Measurements from ENCODE around the gene ZNF821. TPM values are rescaled to one million over a fixed set of nuclear protein-coding genes. Genes with fewer than 3 reads are reported as not detected.
"Not testable (repeated sequence)": the region's sequence is repeated elsewhere in the genome, so short reads cannot be mapped to it uniquely, and the experiment has no call there.

Gene ZNF821
- total RNA-seq, 3 donors from 2014 or later (not counting 1 experiment from before 2014, with no cell fraction given): 14.0 to 19.1 (median 18.2) TPM

DNA sequence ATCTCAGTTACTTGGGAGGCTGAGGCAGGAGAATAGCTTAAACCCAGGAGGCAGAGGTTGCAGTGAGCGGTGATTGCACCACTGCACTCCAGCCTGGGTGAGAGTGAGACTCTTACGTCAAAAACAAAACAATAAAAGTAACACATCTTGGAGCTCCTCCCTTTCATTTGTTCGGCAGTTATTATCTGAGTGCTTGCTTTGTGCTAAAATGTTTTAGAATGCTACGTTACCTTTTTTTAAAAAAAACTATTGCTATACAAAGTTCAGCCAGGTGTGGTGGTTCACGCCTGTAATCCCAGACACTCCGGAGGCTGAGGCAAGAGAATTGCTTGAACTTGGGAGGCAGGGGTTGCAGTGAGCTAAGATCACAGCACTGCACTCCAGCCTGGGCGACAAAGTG is 27.1 kb upstream of the ZNF821 start:
- DNase-seq (no peak), ATAC-seq (peak; percentile 31 to 52 (median 48))
- no peak overlapping the region for H3K27ac ChIP-seq (ENCODE audit: low read length)
- Mint-ChIP-seq H3K4me3 (no peak overlapping the region), H3K9me3 (no peaks in the 10 kb centered on the region), H3K27ac (peak overlapping the region in 1 of 2 donors; percentile 16), H3K36me3 (peaks cover 8% of the 10 kb centered on the region), H3K4me1 (peaks cover 65 to 70% of the 10 kb centered on the region in 2 donors), H3K27me3 (ENCODE audit: low read depth in 2 of 2) (no peaks in the 10 kb centered on the region)
- H3K36me3 ChIP-seq (ENCODE audit: control insufficient read depth, insufficient read depth, low read length): peaks cover 5% of the 10 kb centered on the region
- H3K27me3 ChIP-seq (ENCODE audit: control insufficient read depth, insufficient read depth, low read length): no peaks in the 10 kb centered on the region
- no peak overlapping the region for H3K4me3 ChIP-seq (ENCODE audit: low read length)
- H3K4me1 ChIP-seq (ENCODE audit: control insufficient read depth, insufficient read depth, low read length): peaks cover 34% of the 10 kb centered on the region
- intact Hi-C loops (cut with micrococcal nuclease): no loop called here
- 89% methylated on average over 5 of the region's 7 CpGs for WGBS (ENCODE audit: insufficient coverage)
- no peak for TF ChIP-seq CTCF (IDR thresholded peaks at IDR 0.05)
- H3K9me3 ChIP-seq (ENCODE audit: control insufficient read depth, insufficient read depth, low read length): no peaks in the 10 kb centered on the region

GRCh38 chr16:71905765-71906164 is 21.8 kb upstream of the ZNF821 start:
- H3K4me3 ChIP-seq (ENCODE audit: low read length); H3K27ac ChIP-seq (ENCODE audit: low read length); H3K27me3 ChIP-seq (ENCODE audit: control insufficient read depth, insufficient read depth, low read length); H3K9me3 Mint-ChIP-seq; intact Hi-C loops (cut with micrococcal nuclease); H3K9me3 ChIP-seq (ENCODE audit: control insufficient read depth, insufficient read depth, low read length); H3K27me3 Mint-ChIP-seq (ENCODE audit: low read depth in 2 of 2); H3K36me3 Mint-ChIP-seq; H3K36me3 ChIP-seq (ENCODE audit: control insufficient read depth, insufficient read depth, low read length): not testable (repeated sequence)
- WGBS (ENCODE audit: insufficient coverage): 0% methylated on average over 3 of the region's 6 CpGs
- H3K4me1 ChIP-seq (ENCODE audit: control insufficient read depth, insufficient read depth, low read length): peaks cover 47% of the 10 kb centered on the region
- peak; percentile 34 to 55 (median 45) for ATAC-seq
- Mint-ChIP-seq H3K27ac (peak overlapping the region; percentile 63 to 82), H3K4me1 (peaks cover 76 to 78% of the 10 kb centered on the region in 2 donors), H3K4me3 (peak overlapping the region; percentile 82)
- peak in 1 of 2 donors; percentile 23 for DNase-seq

GRCh38 chr16:71904239-71904638 is 20.3 kb upstream of the ZNF821 start:
- Mint-ChIP-seq H3K27ac (peak overlapping the region; percentile 4 to 73), H3K27me3 (ENCODE audit: low read depth in 2 of 2) (no peaks in the 10 kb centered on the region), H3K4me3 (peak overlapping the region; percentile 10), H3K36me3 (no peaks in the 10 kb centered on the region), H3K9me3 (no peaks in the 10 kb centered on the region), H3K4me1 (peaks cover 76% of the 10 kb centered on the region in 2 donors)
- no peak for TF ChIP-seq CTCF (IDR thresholded peaks at IDR 0.05)
- no peaks in the 10 kb centered on the region for H3K36me3 ChIP-seq (ENCODE audit: control insufficient read depth, insufficient read depth, low read length)
- no peaks in the 10 kb centered on the region for H3K9me3 ChIP-seq (ENCODE audit: control insufficient read depth, insufficient read depth, low read length)
- no peak for DNase-seq
- ATAC-seq: no peak
- H3K27me3 ChIP-seq (ENCODE audit: control insufficient read depth, insufficient read depth, low read length): no peaks in the 10 kb centered on the region
- H3K27ac ChIP-seq (ENCODE audit: low read length): no peak overlapping the region
- intact Hi-C loops (cut with micrococcal nuclease): no loop called here
- WGBS (ENCODE audit: insufficient coverage): 97% methylated on average over 7 of the region's 9 CpGs
- peaks cover 49% of the 10 kb centered on the region for H3K4me1 ChIP-seq (ENCODE audit: control insufficient read depth, insufficient read depth, low read length)
- H3K4me3 ChIP-seq (ENCODE audit: low read length): no peak overlapping the region

DNA sequence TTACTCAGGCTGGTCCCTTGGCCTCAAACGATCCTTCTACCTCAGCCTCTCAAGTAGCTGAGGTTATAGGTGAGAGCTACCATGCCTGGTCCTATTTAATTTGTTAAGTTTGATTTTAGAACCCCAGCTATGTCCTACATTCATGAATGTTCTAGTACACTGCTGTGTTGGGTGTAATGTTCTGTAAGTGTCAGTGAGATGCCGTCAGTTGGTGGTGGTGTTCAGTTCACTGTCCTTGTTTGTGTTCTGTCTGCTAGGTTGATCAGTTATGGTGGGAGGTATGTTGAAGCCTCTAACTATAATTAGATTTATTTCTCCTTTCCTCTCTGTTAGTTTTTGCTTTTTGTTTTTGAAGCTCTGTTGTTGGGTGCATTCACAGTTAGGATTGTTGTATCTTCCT is 19.6 kb upstream of the ZNF821 start:
- no peak overlapping the region for H3K27ac ChIP-seq (ENCODE audit: low read length)
- TF ChIP-seq CTCF (IDR thresholded peaks at IDR 0.05): no peak
- H3K9me3 ChIP-seq (ENCODE audit: control insufficient read depth, insufficient read depth, low read length): no peaks in the 10 kb centered on the region
- DNase-seq: no peak
- Mint-ChIP-seq H3K4me3 (no peak overlapping the region), H3K9me3 (no peaks in the 10 kb centered on the region), H3K36me3 (no peaks in the 10 kb centered on the region), H3K27ac (peak overlapping the region; percentile 4 to 73), H3K27me3 (ENCODE audit: low read depth in 2 of 2) (no peaks in the 10 kb centered on the region), H3K4me1 (peaks cover 69 to 70% of the 10 kb centered on the region in 2 donors)
- no peak overlapping the region for H3K4me3 ChIP-seq (ENCODE audit: low read length)
- ATAC-seq: no peak
- intact Hi-C loops (cut with micrococcal nuclease): no loop called here
- H3K27me3 ChIP-seq (ENCODE audit: control insufficient read depth, insufficient read depth, low read length): no peaks in the 10 kb centered on the region
- 78% methylated on average over 1 of the region's 2 CpGs for WGBS (ENCODE audit: insufficient coverage)
- peaks cover 47% of the 10 kb centered on the region for H3K4me1 ChIP-seq (ENCODE audit: control insufficient read depth, insufficient read depth, low read length)
- no peaks in the 10 kb centered on the region for H3K36me3 ChIP-seq (ENCODE audit: control insufficient read depth, insufficient read depth, low read length)
